Liver (tissue), 3 donors: ENCODE measurements around the gene ITPKB.

ENCODE experiments used
- CTCF ChIP-seq: fragments of 150-350 bp; IDR thresholded peaks from 2 replicates; pipeline ENCODE4 v1.5.1; 2017; ENCODE audit warnings: improper control_type of control experiment, low read depth, low read length; ENCODE audit not compliant: missing input control
- GABPA ChIP-seq, 2 donors: IDR thresholded peaks in 1 of 2; conservative IDR thresholded peaks in 1 of 2; 2 replicates each; pipeline ENCODE4 v1.6.1; 2016; ENCODE audit warnings: antibody characterized with exemption in 2 of 2, mild to moderate bottlenecking in 1 of 2, moderate library complexity in 1 of 2
- YY1 ChIP-seq: IDR thresholded peaks from 2 replicates; pipeline ENCODE4 v1.6.1; 2016; ENCODE audit warnings: antibody characterized with exemption, mild to moderate bottlenecking
- ZBTB33 ChIP-seq: IDR thresholded peaks from 2 replicates; pipeline ENCODE4 v1.6.1; 2016; ENCODE audit warnings: antibody characterized with exemption
- TF ChIP-seq, protein P1 (sequence below): IDR thresholded peaks from 2 replicates; pipeline ENCODE4 v1.6.1; 2016; ENCODE audit warnings: antibody characterized with exemption
- donor health status: healthy.
- donor health status: healthy.

GRCh38 chr1:226776066-226776465, 37.0 kb upstream of the ITPKB start:
- TF ChIP-seq YY1 (no peak), CTCF (no peak), GABPA (IDR thresholded peaks at IDR 0.05 in 1 of 2, conservative IDR thresholded peaks at IDR 0.05 in 1 of 2) (no peak), ZBTB33 (no peak)
- TF ChIP-seq, protein P1, sequence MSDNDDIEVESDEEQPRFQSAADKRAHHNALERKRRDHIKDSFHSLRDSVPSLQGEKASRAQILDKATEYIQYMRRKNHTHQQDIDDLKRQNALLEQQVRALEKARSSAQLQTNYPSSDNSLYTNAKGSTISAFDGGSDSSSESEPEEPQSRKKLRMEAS = no peak
